Activated naive CD8-positive, alpha-beta T cell treated with anti-CD3 and anti-CD28 coated beads for 36 hours (primary cell): Measurements from ENCODE around the gene PKP4. TPM values are rescaled to one million over a fixed set of nuclear protein-coding genes. Genes with fewer than 3 reads are reported as not detected.
A peak's percentile ranks its signal among the peaks of the same experiment; 100 is the strongest.
"Not testable (repeated sequence)": the region's sequence is repeated elsewhere in the genome, so short reads cannot be mapped to it uniquely, and the experiment has no call there.

Experiments
- DNase-seq: peaks from one replicate; pipeline ENCODE4 v3.0.0; 2021
- H3K27ac Mint-ChIP-seq: one replicate; pipeline ENCODE4 v1.8.0; 2022; ENCODE audit warnings: mild to moderate bottlenecking, moderate library complexity, mixed read lengths
- H3K27me3 Mint-ChIP-seq: one replicate; pipeline ENCODE4 v1.8.0; 2022; ENCODE audit warnings: mild to moderate bottlenecking, mixed read lengths
- H3K36me3 Mint-ChIP-seq: one replicate; pipeline ENCODE4 v1.8.0; 2021; ENCODE audit warnings: mild to moderate bottlenecking, mixed read lengths
- H3K4me1 Mint-ChIP-seq: one replicate; pipeline ENCODE4 v1.8.0; 2021; ENCODE audit warnings: mixed read lengths
- H3K4me3 Mint-ChIP-seq: one replicate; pipeline ENCODE4 v1.8.0; 2022; ENCODE audit warnings: mild to moderate bottlenecking, moderate library complexity, mixed read lengths
- H3K9me3 Mint-ChIP-seq: one replicate; pipeline ENCODE4 v1.8.0; 2022; ENCODE audit warnings: mixed read lengths
- total RNA-seq, 2 experiments: library from RNA; stranded (reverse); gene quantifications; one replicate each; pipeline ENCODE4 v1.2.3, GENCODE V29; 2021

Gene PKP4, protein sequence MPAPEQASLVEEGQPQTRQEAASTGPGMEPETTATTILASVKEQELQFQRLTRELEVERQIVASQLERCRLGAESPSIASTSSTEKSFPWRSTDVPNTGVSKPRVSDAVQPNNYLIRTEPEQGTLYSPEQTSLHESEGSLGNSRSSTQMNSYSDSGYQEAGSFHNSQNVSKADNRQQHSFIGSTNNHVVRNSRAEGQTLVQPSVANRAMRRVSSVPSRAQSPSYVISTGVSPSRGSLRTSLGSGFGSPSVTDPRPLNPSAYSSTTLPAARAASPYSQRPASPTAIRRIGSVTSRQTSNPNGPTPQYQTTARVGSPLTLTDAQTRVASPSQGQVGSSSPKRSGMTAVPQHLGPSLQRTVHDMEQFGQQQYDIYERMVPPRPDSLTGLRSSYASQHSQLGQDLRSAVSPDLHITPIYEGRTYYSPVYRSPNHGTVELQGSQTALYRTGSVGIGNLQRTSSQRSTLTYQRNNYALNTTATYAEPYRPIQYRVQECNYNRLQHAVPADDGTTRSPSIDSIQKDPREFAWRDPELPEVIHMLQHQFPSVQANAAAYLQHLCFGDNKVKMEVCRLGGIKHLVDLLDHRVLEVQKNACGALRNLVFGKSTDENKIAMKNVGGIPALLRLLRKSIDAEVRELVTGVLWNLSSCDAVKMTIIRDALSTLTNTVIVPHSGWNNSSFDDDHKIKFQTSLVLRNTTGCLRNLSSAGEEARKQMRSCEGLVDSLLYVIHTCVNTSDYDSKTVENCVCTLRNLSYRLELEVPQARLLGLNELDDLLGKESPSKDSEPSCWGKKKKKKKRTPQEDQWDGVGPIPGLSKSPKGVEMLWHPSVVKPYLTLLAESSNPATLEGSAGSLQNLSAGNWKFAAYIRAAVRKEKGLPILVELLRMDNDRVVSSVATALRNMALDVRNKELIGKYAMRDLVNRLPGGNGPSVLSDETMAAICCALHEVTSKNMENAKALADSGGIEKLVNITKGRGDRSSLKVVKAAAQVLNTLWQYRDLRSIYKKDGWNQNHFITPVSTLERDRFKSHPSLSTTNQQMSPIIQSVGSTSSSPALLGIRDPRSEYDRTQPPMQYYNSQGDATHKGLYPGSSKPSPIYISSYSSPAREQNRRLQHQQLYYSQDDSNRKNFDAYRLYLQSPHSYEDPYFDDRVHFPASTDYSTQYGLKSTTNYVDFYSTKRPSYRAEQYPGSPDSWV
- 10 to 100 TPM; 35.3 to 38.2 TPM for total RNA-seq

GRCh38 chr2:158456309-158457066, at the start of gene PKP4, which contains the start of gene CCDC148:
TSS of gene PKP4 (plus strand) at chr2:158456952. CDS start at chr2:158533185, 76,233 bp downstream.
TSS of gene CCDC148 (minus strand) at chr2:158456753. CDS start at chr2:158456439, 314 bp downstream.
- DNase-seq = peak; percentile 92
- peak within 1 kb of the TSS; percentile 94 for H3K4me3 Mint-ChIP-seq
- peaks cover 28% of the 10 kb centered on the region for H3K27me3 Mint-ChIP-seq
- peaks cover 9% of the 10 kb centered on the region for H3K36me3 Mint-ChIP-seq
- H3K4me1 Mint-ChIP-seq = peaks cover 29% of the 10 kb centered on the region
- no peaks in the 10 kb centered on the region for H3K9me3 Mint-ChIP-seq
- peak within 1 kb of the TSS; percentile 83 for H3K27ac Mint-ChIP-seq

GRCh38 chr2:158407031-158407430, 49.7 kb upstream of the PKP4 start:
- Mint-ChIP-seq H3K27me3 (peaks cover 33% of the 10 kb centered on the region), H3K27ac (no peak overlapping the region), H3K4me3 (no peak overlapping the region), H3K4me1 (no peaks in the 10 kb centered on the region), H3K36me3 (no peaks in the 10 kb centered on the region), H3K9me3 (peaks cover 16% of the 10 kb centered on the region)
- no peak for DNase-seq

GRCh38 chr2:158410132-158410531, 46.6 kb upstream of the PKP4 start:
- no peak overlapping the region for H3K27ac Mint-ChIP-seq

DNA sequence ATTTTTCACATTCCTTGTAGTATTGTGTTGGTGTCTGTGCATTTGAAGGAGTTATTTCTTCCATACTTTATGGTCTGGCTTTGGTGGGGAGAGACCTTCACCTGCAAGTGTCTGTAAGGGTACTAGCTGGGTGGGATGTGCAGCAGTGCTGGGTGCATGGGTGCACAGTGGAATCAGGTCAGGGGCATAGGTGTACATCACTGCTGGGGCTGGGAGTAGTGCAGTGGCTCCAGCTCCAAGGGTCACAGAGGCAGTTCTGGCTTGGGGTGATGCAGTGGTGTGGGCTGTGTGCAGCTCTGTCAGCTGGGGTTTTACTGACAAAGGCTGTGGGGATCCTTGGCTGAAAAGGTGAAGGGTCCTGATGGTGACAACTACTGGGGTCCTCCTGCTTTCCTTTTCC, 45.0 kb upstream of the PKP4 start:
- Mint-ChIP-seq H3K9me3 (peaks cover 22% of the 10 kb centered on the region), H3K36me3 (peaks cover 3% of the 10 kb centered on the region), H3K27me3 (peaks cover 23% of the 10 kb centered on the region), H3K27ac (no peak overlapping the region), H3K4me1 (no peaks in the 10 kb centered on the region), H3K4me3 (no peak overlapping the region)
- no peak for DNase-seq

More at GRCh38 chr2:158410132-158410531, 46.6 kb upstream of the PKP4 start:
- no peaks in the 10 kb centered on the region for H3K36me3 Mint-ChIP-seq
- DNase-seq = no peak
- no peaks in the 10 kb centered on the region for H3K4me1 Mint-ChIP-seq
- H3K4me3 Mint-ChIP-seq = no peak overlapping the region
- H3K9me3 Mint-ChIP-seq = peaks cover 16% of the 10 kb centered on the region
- H3K27me3 Mint-ChIP-seq = peaks cover 27% of the 10 kb centered on the region

GRCh38 chr2:158412206-158412605, 44.5 kb upstream of the PKP4 start:
- Mint-ChIP-seq H3K27me3 (peaks cover 18% of the 10 kb centered on the region), H3K4me3 (no peak overlapping the region), H3K27ac (no peak overlapping the region), H3K36me3 (peaks cover 3% of the 10 kb centered on the region), H3K9me3 (peaks cover 22% of the 10 kb centered on the region), H3K4me1 (no peaks in the 10 kb centered on the region)
- no peak for DNase-seq

GRCh38 chr2:158413581-158413980, 43.2 kb upstream of the PKP4 start:
- no peak overlapping the region for H3K4me3 Mint-ChIP-seq
- no peak overlapping the region for H3K27ac Mint-ChIP-seq
- peaks cover 22% of the 10 kb centered on the region for H3K9me3 Mint-ChIP-seq
- peaks cover 16% of the 10 kb centered on the region for H3K27me3 Mint-ChIP-seq
- no peak for DNase-seq
- H3K4me1 Mint-ChIP-seq = no peaks in the 10 kb centered on the region
- H3K36me3 Mint-ChIP-seq = peaks cover 3% of the 10 kb centered on the region

- Mint-ChIP-seq H3K4me3 (no peak overlapping the region), H3K27me3 (peaks cover 11% of the 10 kb centered on the region), H3K27ac (no peak overlapping the region), H3K4me1 (no peaks in the 10 kb centered on the region), H3K9me3 (peaks cover 20% of the 10 kb centered on the region), H3K36me3 (peaks cover 3% of the 10 kb centered on the region)
- no peak for DNase-seq
These were observed 42.2 kb upstream of the PKP4 start for GRCh38 chr2:158414538-158414937.

DNA sequence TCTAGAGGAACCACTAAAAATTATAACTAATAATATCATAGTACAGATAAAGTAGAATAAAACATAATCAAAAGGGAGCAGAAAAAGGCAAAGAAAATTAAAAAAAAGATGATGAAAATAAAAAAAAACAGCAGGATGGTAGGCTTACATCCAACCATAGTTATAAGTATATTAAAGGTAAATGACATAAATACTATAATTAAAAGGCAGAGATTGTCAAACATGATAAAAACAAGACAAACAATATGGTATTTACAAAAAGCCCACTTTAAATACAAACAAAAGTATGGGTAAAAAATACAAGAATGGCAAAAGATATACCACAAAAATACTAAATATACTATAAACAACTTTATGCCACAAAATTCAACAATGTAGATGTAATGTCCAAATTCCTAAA, 24.6 kb upstream of the PKP4 start:
- DNase-seq = no peak
- Mint-ChIP-seq H3K27me3 (peaks cover 5% of the 10 kb centered on the region), H3K4me3 (no peak overlapping the region), H3K9me3 (peaks cover 13% of the 10 kb centered on the region), H3K27ac (no peak overlapping the region), H3K36me3 (no peaks in the 10 kb centered on the region), H3K4me1 (no peaks in the 10 kb centered on the region)

GRCh38 chr2:158433716-158434115, 23.0 kb upstream of the PKP4 start:
- H3K27ac Mint-ChIP-seq = not testable (repeated sequence)

GRCh38 chr2:158439062-158439461, 17.7 kb upstream of the PKP4 start:
- not testable (repeated sequence) for H3K4me1 Mint-ChIP-seq, H3K27ac Mint-ChIP-seq, H3K4me3 Mint-ChIP-seq, H3K9me3 Mint-ChIP-seq, H3K27me3 Mint-ChIP-seq, DNase-seq, H3K36me3 Mint-ChIP-seq

More at GRCh38 chr2:158433716-158434115, 23.0 kb upstream of the PKP4 start:
- not testable (repeated sequence) for H3K9me3 Mint-ChIP-seq, H3K4me1 Mint-ChIP-seq, DNase-seq, H3K36me3 Mint-ChIP-seq, H3K27me3 Mint-ChIP-seq, H3K4me3 Mint-ChIP-seq

- H3K4me3 Mint-ChIP-seq = no peak overlapping the region
- H3K27ac Mint-ChIP-seq = no peak overlapping the region
- H3K36me3 Mint-ChIP-seq = no peaks in the 10 kb centered on the region
- H3K27me3 Mint-ChIP-seq = no peaks in the 10 kb centered on the region
- H3K9me3 Mint-ChIP-seq = peaks cover 2% of the 10 kb centered on the region
- no peaks in the 10 kb centered on the region for H3K4me1 Mint-ChIP-seq
- no peak for DNase-seq
These were observed 13.1 kb upstream of the PKP4 start for GRCh38 chr2:158443606-158444005.

DNA sequence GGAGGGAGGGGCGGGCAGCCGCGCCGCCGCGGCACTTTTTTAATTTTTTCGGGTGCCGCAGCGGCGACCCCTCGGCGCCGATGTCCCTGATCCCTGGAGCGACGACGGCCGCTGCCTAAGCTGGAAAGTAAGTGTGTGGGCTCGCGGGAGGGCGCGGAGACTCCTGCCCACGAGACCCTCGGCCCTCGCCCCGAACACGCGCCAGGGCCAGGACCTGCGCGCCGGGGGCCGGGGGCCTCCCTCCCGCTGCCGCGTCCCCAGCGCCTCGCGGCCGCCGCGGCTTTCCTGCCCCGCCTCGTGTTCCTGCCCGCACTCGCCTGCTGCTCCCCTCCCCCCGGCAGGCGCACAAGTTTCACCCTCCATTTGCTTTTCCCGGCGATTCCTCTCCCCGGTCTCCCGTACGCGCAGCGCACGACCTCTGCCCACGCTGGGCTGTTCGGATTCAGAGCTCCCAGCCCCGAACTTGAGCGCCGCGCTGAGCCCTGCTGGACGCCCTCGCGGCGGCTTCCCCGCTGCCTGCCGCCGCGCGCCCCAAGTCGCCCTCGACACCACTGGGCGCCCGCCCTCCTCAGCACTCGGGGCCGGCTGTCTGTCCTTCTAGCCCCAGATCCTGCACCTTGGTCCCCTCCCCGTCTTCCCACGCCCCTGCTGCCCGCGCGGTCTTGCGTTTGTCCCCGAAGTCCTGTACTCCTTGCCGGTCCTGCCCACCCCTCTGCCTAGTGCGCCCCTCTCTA, 507 bp downstream of the PKP4 start:
- Mint-ChIP-seq H3K9me3 (no peaks in the 10 kb centered on the region), H3K4me1 (peaks cover 33% of the 10 kb centered on the region), H3K27ac (peak overlapping the region; percentile 83), H3K27me3 (peaks cover 28% of the 10 kb centered on the region), H3K36me3 (peaks cover 9% of the 10 kb centered on the region), H3K4me3 (peak overlapping the region; percentile 94)
- peak; percentile 70 for DNase-seq

- peak overlapping the region; percentile 83 for H3K27ac Mint-ChIP-seq
These were observed 1.3 kb downstream of the PKP4 start for GRCh38 chr2:158457826-158458616.

More at GRCh38 chr2:158457826-158458616, 1.3 kb downstream of the PKP4 start:
- Mint-ChIP-seq H3K4me3 (peak overlapping the region; percentile 94), H3K27me3 (peaks cover 23% of the 10 kb centered on the region), H3K36me3 (peaks cover 9% of the 10 kb centered on the region), H3K4me1 (peaks cover 35% of the 10 kb centered on the region), H3K9me3 (no peaks in the 10 kb centered on the region)
- DNase-seq = peak; percentile 68
